EL (cell line): Measurements from ENCODE around the gene MYOM1.
"Not testable (repeated sequence)": the region's sequence is repeated elsewhere in the genome, so short reads cannot be mapped to it uniquely, and the experiment has no call there.

Source experiments
- DNase-seq: peaks from one replicate; pipeline ENCODE4 v3.0.0-alpha.2; 2016

The MYOM1 gene

DNA sequence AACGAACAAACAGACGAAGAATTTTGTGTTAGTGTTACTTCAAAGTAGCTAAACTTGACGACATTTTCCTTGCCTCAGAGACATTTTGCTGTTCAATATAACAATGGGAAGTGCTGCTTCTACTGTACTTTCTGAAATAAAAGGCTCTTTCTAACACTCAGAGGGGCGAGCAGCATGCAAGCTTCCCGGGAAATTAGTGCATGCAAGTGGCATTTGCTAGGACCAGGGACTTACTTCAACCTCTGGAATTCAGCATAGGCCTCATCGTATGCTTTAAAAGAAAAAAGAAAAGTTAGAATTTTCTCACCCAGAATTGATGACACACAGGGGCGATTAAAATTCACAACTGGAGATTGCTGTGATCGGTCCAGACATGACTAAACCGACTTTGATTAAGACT lies 144.3 kb downstream of the MYOM1 start:
- DNase-seq: no peak

GRCh38 chr18:3074087-3074486 lies 145.7 kb downstream of the MYOM1 start:
- DNase-seq: no peak

DNA sequence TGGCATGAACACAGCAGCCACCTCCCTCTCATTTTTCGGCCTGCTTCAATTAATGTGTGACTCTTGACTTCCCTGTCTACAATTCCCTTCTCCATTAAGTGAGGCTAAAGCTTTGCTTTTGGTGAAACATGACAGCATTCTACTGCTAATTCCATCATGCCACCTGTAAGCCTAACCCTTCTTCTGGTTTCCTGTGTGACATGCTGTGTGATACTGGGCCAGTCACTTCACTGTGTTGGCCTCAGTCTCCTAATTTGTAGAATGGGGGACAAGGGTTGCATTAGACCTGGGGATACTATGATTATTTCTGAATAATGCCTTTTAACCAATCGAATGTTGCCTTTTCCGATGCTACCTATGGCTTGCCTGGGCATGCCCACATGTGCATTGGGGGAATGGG lies 146.4 kb downstream of the MYOM1 start:
- not testable (repeated sequence) for DNase-seq

DNA sequence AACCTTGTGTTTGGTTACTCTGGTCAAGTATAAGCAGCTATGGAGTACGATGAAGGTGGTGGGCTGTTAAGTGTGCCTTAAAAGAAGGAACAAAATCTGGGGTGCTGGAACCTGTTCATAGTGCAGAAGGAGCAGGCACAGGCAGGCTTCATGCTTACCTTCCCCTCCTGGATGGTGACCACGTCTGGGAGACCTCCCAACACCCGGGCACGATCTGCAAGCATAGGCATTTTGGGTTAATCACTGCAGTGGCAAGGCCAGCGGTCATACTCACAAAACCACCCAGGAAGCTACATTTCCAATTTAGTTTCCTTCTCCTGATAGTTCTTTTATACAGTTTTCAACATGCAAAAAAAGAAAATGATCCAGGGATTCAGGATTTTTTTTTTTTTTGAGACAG lies 148.1 kb downstream of the MYOM1 start:
- no peak for DNase-seq

GRCh38 chr18:3069671-3070433 lies 149.9 kb downstream of the MYOM1 start:
- no peak for DNase-seq

DNA sequence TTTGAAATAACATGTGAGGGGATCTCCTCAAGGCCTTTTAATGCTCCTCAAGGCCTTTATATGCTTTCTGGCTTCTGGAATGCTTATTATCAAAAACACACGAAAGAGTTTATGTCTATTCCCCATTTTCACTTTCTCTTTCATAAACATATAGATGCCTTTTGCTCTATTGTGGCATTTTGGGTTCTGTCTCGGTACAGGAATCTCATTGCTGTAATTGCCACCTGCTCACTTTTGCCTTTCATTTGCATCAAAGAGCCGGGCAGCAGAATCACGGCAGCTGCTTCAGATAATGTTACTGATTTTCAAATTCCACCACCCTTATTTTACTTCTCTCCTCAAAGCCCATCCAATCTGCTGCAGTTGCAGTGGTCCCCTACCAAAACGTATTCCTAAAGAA lies 152.0 kb downstream of the MYOM1 start:
- no peak for DNase-seq

GRCh38 chr18:3067165-3067661 lies 152.6 kb downstream of the MYOM1 start:
- DNase-seq: no peak

GRCh38 chr18:3066341-3067110 lies 153.2 kb downstream of the MYOM1 start:
- no peak for DNase-seq

GRCh38 chr18:3063766-3064165 lies 156.0 kb downstream of the MYOM1 start:
- DNase-seq: not testable (repeated sequence)

DNA sequence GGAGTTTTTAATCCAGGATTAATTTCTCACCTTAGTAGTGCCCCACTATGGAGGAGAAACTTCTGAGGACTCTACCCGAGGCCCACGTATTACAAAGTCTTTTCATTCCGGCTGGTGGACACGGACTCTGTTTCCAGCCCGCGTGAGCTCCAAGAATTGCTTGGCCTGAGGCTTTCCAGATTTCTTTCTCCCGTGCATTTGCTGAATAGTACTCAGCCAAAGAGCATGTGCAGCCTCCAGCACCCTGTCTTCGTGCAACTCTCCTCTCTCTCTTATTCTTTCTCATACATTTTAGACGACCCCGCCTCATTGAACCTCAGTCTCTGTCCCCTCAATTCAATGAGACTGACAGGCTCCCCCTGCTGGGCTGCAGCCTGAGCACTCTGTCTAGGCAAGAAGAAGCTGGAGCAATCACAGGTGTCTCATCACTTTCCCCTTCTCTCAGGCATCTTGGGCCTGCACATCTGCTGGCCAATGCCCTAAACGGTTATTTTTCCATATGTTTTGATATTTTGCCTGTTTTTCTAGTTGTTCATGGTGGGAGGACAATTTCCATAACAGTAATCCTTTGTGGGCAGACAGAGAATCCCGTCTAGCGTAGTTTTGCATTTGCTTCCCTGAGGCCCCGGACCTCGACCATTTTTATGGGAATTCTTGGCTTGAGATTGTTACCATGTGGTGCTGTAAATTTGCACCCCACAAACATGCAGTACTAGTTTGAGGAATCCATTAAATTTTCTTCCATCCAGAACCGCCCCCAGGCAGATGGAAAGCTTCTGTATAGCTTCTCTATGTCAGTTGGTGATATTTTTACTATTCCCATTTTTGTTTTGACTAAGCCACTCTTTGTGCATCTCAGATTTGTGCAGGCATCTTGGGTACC lies 156.7 kb downstream of the MYOM1 start:
- peak; percentile 47 for DNase-seq

- DNase-seq: no peak
Measured at GRCh38 chr18:3061581-3062312, 158.0 kb downstream of the MYOM1 start.

DNA sequence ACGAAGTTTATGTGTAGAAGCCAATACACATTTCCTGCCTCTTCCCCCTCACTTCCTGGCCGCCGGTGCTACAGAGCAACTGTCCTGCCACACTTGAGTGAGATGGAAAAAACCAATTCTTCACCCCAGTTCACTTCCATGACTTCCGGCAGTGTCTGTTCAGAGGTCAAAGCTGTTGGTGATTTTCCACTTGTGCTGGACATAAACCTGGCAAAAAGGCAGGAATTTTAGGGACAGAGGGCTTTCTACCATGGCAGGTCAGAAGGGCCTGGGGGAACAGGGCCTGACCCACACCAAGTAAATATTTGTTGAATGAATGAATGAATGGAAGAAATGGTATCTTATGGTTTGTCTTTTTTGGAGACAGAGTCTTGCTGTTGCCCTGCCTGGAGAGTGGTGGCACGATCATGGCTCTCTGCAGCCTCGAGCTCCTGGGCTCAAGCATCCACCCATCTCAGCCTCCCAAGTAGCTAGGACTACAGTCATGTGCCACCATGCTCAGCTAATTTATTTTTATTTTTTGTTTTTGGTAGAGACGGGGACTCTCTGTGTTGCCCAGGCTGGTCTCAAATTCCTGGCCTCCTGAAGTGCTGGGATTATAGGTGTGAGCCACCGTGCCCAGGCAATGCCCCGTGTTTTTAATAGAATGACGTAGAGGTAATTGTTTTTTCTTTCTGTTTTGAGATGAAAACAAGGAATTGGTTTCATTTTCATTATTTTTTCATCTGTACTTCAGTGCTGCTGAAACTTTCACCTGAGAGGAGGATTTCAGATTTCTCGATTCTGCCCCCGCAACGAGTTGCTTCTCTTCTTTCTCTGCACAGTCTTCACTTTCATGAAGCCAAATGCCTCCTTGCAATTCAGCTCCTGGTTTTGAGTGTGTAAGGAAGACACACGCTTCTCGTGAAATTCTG lies 158.8 kb downstream of the MYOM1 start:
- DNase-seq: no peak

DNA sequence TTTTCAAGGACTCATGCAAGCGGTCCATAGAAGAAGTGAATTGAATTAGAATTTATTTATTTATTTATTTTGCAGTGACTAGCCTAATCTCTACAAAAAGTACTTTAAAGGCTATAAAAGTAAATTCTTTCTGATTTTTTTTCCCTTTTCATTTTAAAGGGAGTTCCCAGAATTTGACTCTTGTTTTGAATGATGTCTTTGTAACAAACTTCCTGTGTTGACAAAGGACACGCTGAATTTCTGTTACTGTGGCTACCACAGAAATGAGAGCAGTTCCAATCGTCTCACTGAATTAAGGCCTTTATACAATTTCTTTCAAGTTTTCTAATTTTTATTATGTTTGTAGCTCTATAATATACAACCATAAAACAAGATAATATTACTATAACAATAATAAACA lies 160.5 kb downstream of the MYOM1 start:
- no peak for DNase-seq

GRCh38 chr18:3058328-3059191 lies 161.2 kb downstream of the MYOM1 start:
- DNase-seq: no peak

- DNase-seq: no peak
Measured at GRCh38 chr18:3057526-3057925, 162.2 kb downstream of the MYOM1 start.

DNA sequence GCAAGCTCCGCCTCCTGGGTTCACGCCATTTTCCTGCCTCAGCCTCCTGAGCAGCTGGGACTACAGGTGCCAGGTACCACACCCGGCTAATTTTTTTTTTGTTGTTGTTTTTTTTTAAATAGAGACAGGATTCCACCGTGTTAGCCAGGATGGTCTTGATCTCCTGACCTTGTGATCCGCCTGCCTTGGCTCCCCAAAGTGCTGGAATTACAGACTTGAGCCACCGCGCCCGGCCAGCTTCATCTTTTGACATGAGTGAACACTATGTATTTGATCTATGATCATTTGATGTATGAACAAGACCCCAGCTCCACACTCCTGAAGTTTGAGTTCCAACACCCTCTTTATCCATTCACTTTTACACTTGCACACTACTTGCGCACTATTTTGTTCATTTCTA lies 163.5 kb downstream of the MYOM1 start:
- no peak for DNase-seq

DNA sequence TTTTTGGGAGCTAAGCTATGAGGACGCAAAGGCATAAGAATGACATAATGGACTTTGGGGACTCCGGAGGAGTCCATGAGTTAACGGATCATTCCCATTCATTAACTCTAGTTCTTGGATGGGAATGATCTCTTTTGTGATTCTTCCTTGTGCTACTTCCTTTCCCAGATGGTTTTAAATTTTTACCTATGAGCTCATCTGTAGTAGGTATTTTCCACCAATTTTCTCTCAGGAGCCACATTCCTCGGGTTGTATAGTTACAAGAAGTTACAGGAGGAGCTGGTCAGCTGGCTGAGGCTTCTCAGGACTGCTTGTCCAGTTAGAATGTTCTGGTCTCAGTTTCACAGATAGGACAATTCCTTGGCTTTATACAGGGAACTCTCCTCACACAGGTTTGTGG lies 164.0 kb downstream of the MYOM1 start:
- DNase-seq: no peak

DNA sequence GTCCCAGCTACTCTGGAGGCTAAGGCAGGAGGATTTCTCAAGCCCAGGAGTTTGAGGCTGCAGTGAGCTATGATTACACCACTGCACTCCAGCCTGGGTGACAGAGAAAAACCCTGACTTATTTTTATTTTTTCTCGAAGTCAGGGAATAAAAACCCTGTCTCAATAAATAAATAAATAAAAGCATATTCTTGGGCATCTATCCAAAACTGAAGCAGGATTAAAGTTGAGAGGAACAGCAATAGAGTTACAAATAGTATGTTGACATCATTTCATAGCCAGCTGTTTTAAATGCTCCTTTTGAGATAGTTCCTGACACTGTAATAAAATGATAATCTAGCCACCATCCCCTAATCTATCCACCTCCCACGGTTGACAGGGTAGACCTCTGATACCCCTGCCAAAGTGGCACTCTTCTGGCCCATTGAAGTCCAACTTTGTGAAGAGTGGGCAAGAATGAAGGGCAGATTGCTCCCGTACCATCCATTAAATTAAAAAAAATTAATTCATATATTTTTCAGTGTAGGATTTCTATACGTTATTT lies 164.5 kb downstream of the MYOM1 start:
- DNase-seq: no peak

GRCh38 chr18:3054780-3055179 lies 165.0 kb downstream of the MYOM1 start:
- no peak for DNase-seq

- no peak for DNase-seq
Measured at GRCh38 chr18:3054214-3054613, 165.6 kb downstream of the MYOM1 start.
